ENCODE data around the gene ZNF774. TPM values are rescaled to one million over a fixed set of nuclear protein-coding genes. Genes with fewer than 3 reads are reported as not detected.

Gene ZNF774
- total RNA-seq, 6 experiments from 2014 or later: 1.3 to 2.3 (median 2.1) TPM

DNA sequence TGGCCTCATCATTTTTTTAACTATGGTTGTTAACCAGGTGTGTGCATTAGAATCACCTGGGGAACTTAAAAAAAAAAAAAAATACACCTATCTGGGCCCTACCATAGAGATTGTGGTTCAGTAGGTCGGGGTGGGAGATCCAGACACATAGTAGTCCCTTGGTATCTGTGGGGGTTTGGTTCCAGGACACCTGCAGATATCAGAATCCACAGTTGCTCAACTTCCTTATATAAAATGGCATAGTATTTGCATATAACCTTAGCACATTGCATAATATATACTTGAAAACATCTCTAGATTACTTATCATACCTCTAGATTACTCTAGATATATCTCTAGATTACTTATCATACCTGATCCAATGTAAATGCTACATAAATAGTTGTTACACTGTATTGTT is 41.0 kb downstream of the ZNF774 start:
- H3K4me1 Mint-ChIP-seq (ENCODE audit: low read depth): peaks cover 64% of the 10 kb centered on the region
- H3K36me3 Mint-ChIP-seq (ENCODE audit: low read depth): peaks cover 59% of the 10 kb centered on the region
- no peak overlapping the region for H3K27ac Mint-ChIP-seq
- TF ChIP-seq, protein P1, sequence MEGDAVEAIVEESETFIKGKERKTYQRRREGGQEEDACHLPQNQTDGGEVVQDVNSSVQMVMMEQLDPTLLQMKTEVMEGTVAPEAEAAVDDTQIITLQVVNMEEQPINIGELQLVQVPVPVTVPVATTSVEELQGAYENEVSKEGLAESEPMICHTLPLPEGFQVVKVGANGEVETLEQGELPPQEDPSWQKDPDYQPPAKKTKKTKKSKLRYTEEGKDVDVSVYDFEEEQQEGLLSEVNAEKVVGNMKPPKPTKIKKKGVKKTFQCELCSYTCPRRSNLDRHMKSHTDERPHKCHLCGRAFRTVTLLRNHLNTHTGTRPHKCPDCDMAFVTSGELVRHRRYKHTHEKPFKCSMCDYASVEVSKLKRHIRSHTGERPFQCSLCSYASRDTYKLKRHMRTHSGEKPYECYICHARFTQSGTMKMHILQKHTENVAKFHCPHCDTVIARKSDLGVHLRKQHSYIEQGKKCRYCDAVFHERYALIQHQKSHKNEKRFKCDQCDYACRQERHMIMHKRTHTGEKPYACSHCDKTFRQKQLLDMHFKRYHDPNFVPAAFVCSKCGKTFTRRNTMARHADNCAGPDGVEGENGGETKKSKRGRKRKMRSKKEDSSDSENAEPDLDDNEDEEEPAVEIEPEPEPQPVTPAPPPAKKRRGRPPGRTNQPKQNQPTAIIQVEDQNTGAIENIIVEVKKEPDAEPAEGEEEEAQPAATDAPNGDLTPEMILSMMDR (IDR thresholded peaks at IDR 0.05): no peak
- DNase-seq: no peak
- H3K9me3 Mint-ChIP-seq: no peaks in the 10 kb centered on the region
- H3K27me3 Mint-ChIP-seq (ENCODE audit: insufficient read depth): no peaks in the 10 kb centered on the region; the same call in 1 of the 2 replicates
- no peak overlapping the region for H3K4me3 Mint-ChIP-seq

DNA sequence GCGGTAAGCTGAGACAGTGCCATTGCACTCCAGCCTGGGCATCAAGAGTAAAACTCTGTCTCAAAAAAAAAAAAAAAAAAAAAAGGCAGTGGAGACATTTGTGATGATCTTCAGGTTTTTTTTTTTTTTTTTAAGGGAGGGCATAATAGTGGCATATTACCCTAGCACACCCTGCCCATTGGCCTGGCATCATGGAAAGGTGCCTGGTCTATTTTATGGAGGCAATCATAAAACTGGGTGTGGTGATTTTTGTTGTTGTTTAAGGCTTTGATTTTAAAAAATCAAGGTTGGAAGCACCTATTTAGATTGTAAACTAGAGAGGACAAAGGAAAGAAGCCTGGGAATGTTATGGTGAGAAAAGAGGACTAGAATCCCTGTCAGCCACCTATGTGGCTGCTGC is 42.0 kb downstream of the ZNF774 start:
- TF ChIP-seq, protein P1 (IDR thresholded peaks at IDR 0.05): no peak
- Mint-ChIP-seq H3K36me3 (ENCODE audit: low read depth) (peaks cover 55% of the 10 kb centered on the region), H3K4me3 (no peak overlapping the region), H3K9me3 (no peaks in the 10 kb centered on the region), H3K4me1 (ENCODE audit: low read depth) (peaks cover 64% of the 10 kb centered on the region), H3K27ac (peak overlapping the region; percentile 40), H3K27me3 (ENCODE audit: insufficient read depth) (no peaks in the 10 kb centered on the region; the same call in 1 of the 2 replicates)
- no peak for DNase-seq

DNA sequence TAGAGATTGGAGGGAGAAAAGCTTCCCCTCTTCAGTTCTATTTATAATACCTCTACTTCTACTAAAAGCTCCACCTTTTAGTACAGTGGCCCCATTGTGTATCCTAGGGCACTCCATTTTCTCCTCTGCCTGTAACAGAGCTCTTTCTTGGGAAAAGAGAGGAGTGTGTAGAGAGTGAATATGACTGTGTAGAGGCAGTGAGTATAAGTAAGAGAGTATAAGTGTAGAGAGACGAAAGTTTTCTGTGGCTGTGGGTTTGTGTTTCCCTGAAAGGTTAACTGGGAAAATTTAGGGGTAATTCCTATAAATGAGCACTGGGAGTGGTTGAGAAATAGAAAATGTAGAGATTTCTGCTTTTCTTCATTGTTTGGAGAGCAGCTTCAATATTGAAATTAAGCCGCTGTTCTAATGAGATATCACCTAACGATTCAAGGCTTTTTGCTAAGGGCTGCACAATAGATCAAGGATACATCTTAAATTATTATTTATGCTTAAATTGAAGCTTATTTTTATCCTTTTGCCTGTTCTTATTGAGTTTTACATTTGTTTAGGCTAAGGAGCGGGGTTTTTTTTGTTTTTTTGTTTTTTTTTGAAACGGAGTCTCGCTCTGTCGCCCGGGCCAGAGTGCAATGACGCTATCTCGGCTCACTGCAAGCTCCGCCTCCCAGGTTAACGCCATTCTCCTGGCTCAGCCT is 42.8 kb downstream of the ZNF774 start:
- DNase-seq: no peak
- Mint-ChIP-seq H3K27me3 (ENCODE audit: insufficient read depth) (no peaks in the 10 kb centered on the region; the same call in 1 of the 2 replicates), H3K27ac (peak overlapping the region; percentile 40; the same call in 1 of the 2 replicates), H3K4me3 (no peak overlapping the region), H3K4me1 (ENCODE audit: low read depth) (peaks cover 64% of the 10 kb centered on the region), H3K36me3 (ENCODE audit: low read depth) (peaks cover 49% of the 10 kb centered on the region), H3K9me3 (no peaks in the 10 kb centered on the region)
- TF ChIP-seq, protein P1 (IDR thresholded peaks at IDR 0.05): no peak

DNA sequence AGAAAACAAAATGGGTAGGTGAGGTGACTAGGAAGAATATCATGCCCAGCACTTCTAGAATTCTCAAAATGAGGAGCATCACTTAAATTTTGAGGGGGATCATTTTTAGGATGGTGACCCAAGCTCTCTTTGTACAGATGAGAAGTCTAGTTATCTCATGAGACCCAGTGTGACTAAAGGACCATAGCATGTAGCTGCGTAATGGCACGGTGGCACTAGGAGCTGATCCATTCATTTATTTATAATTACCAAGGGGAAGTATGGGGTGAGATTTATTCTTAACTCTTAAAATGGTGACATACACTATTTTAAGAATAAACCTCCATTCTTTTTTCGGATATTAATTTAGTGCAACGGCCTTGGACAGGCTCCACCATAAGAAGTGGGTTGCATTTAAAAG is 44.2 kb downstream of the ZNF774 start:
- Mint-ChIP-seq H3K36me3 (ENCODE audit: low read depth) (peaks cover 34% of the 10 kb centered on the region), H3K27me3 (ENCODE audit: insufficient read depth) (no peaks in the 10 kb centered on the region; the same call in 1 of the 2 replicates), H3K27ac (peak overlapping the region; percentile 37), H3K4me3 (no peak overlapping the region), H3K9me3 (no peaks in the 10 kb centered on the region), H3K4me1 (ENCODE audit: low read depth) (peaks cover 64% of the 10 kb centered on the region)
- TF ChIP-seq, protein P1 (IDR thresholded peaks at IDR 0.05): no peak
- DNase-seq: no peak

DNA sequence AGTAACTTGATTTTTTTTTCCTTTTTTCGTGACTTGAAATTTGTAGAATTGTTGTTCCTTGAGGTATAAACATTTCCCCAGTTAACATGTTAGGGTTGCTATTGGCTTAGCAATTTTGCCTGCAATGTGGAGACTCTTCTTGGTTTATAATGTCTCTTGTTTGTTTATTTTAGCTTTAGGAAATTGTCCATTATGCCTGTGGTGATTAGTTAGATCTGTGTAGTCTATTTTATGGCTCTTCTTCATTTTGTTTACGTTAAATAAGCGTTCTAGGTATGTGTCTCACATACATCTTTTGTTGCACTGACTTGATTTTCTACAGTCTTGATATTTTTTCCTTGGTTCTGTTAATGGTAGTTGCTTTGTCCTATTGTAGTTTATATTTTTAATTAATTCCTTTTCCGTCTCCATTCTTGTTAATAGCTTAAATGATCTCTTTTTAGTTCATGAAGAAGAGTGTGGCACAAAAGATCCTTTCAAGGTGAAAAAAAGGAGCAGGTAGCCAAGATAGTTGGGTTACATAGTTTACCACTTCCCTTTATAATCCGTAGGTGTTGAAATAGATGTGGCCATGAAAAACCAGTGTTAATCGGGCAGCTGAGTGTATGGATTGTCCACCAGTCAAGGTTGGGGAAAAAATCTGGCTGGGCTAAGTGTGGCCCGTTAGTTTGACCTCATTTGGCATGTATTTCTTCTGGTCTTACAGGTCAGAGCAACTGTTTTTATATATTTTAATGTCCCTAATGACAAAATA is 48.1 kb downstream of the ZNF774 start:
- DNase-seq: no peak
- H3K27me3 Mint-ChIP-seq (ENCODE audit: insufficient read depth): no peaks in the 10 kb centered on the region
- peaks cover 13% of the 10 kb centered on the region for H3K36me3 Mint-ChIP-seq (ENCODE audit: low read depth)
- H3K4me3 Mint-ChIP-seq: peak overlapping the region; percentile 73
- TF ChIP-seq, protein P1 (IDR thresholded peaks at IDR 0.05): no peak
- H3K4me1 Mint-ChIP-seq (ENCODE audit: low read depth): peaks cover 75% of the 10 kb centered on the region
- no peaks in the 10 kb centered on the region for H3K9me3 Mint-ChIP-seq
- H3K27ac Mint-ChIP-seq: peak overlapping the region; percentile 95
